KBM-7 (cell line): ENCODE measurements around the gene FOXP1.

Experiments
- DNase-seq: peaks from one replicate; pipeline ENCODE4 v3.0.0-alpha.2; 2015
- in situ Hi-C: fragments of 300-500 bp; cut with MboI; formaldehyde crosslinking; loops from 2 replicates; pipeline ENCODE4 v1.14.3; 2020; ENCODE audit warnings: low sequenced_read_pairs, low pct_unique_long_range_greater_than_20kb, mixed read lengths

FOXP1 gene

DNA sequence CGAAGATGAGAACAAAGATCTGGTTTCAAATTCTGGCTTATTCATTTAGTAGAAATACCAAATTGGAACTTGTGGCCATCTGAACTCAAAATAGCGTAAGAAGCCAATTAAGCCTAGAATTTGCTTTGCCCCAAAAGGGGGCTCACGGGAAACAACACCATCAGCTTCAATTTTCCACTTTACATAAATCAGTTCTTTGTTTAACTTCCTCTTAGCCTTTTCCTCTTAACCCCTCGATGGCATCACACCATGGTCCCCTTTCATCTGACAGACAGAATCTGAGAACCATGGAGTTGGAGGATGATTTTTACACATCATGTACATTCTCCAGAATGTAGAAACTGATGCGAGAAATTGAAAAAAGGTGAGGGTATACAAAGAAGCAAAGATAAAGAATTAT, 207.0 kb downstream of the FOXP1 start:
- DNase-seq, result no peak
- in situ Hi-C loops, result no loop called here

DNA sequence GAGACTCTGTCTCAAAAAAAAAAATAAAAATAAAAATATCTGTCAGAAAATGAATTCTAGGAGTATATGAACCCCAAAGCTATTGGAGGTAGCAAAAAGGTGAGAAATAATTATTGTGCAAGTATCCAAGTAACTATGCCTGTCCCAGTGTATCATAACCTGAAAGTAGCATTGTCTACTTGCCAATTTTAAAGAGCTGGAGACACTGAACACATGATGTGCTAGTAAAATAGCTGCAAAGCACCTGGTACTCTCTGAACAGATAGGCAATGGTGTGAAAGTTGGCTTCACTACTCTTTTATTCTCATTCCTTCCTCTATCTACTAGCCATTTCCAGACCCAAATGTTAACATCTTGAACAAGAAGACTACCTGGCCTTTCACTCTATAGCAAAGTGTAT, 208.9 kb downstream of the FOXP1 start:
- in situ Hi-C loops, result no loop called here
- no peak for DNase-seq

DNA sequence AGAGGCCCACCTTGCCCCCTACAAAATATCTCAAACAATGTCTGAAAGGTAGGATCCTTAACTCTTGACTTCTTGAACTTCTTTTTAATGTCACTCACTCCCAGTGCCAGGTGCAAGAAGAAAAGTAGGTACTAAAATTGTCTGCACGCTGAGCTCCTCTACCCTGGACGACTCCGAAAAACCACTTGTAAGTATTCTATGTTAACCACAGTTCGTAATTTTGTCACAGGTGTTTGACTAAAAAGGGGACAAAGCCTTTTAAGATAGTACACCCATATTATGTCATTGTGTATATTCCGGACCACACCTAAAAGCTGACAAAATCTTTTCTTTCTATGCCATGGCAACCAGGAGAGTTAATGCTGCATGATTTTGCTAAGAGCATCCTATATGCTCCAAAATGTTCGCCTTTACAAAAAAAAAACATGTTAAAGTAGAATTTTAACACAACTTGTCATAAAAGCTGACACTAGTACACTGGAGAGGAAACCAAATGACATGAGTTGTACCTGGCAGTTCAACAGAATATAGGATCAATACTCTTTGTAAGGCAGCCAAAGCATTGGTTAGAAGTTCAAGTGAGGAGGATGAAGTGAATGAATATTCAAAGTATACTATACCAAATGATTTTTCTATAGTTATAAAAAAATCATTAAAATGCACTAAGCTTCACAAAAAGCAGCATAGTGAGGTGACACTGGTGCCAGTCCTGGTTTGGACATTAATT, 210.5 kb downstream of the FOXP1 start:
- in situ Hi-C loops, result no loop called here
- DNase-seq, result no peak

DNA sequence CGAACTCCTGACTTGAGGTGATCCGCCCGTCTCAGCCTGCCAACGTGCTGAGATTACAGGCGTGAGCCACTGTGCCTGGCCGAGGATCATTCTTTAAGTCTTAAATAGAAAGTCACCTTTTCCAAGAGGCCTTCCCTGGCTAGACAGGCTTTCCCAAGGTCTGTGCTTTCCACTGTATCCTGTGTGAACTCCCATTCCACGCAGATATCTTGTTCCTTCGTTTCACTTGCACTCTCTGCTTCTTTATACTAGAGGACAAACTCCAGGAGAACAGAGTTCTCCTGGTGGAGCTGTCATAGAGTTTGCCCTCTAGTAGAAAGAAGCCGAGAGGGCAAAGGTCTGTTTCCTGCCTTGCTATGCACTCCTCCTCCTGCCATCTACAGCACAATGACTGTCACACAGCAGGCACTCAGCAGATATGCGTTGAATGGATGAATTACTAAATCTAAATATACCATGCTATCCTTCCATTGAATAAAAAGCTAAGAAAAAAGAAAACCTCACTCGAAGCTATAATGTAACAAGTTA, 211.2 kb downstream of the FOXP1 start:
- in situ Hi-C loops, result no loop called here
- no peak for DNase-seq

DNA sequence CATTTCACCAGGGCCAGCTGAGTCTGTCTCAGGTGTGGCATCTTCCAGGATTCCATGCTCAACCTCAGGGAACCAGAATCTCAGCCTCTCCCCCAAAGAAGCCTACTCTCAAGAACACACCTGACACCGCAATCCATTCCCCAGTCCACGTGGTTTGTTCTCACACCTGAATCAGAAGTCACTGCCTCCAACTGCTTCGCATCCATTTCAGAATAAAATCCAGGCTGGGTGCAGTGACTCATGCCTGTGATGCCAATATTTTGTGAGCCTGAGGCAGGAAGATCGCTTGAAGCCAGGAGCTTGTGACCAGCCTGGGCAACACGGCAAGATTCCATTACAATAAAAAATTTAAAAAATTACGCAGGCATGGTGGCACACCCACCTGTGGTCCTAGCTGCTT, 212.2 kb downstream of the FOXP1 start:
- in situ Hi-C loops, result no loop called here
- no peak for DNase-seq

DNA sequence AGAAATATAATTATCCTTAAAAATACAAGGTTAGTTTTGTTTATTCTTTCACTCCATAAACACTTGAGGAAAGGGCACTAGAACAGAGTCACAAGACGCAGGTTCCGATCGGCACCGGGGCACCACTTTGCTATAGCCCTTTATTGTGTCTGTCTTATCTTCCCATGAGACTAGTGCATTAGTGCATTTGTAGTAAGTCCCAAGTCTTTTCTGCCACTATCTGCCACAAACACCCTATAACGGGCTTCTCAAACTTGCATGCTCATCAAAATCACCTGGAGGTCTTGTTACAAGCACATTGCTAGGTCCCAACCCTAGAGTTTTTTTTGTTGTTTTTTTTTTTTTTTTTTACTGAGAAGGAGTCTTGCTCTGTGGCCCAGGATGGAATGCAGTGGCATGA, 213.1 kb downstream of the FOXP1 start:
- in situ Hi-C loops, result no loop called here
- no peak for DNase-seq

DNA sequence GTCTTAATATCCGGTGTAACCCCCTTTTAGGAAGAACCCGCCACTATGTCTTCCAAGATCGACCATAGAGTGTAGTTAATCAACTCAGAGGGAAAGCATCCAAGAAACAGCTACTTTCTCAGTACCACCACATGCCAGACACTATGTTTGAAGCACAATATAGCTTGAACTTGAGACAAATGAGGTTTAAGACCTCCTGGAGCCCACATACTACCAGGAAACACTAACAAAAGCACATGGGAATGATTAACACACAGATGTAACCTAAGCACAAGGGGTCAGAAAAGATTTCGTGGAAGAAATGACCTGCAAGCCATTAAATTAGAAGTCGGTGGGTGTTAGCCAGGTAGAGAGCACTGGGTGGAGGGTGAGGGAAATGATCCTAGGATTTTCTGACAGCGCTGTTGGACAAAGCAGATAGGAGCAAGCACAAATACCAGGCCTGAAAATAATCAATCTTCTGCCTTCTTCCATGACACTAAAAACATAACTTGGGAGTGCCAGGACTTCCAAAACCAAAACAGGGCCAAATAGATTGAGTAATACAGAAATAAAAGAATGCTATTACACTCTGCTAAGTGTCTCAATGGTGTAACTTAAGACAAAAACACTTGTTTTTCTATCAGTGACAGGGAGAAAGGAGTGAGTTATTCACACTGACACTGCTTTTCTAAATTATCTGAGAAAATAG, 213.7 kb downstream of the FOXP1 start:
- in situ Hi-C loops, result no loop called here
- no peak for DNase-seq

DNA sequence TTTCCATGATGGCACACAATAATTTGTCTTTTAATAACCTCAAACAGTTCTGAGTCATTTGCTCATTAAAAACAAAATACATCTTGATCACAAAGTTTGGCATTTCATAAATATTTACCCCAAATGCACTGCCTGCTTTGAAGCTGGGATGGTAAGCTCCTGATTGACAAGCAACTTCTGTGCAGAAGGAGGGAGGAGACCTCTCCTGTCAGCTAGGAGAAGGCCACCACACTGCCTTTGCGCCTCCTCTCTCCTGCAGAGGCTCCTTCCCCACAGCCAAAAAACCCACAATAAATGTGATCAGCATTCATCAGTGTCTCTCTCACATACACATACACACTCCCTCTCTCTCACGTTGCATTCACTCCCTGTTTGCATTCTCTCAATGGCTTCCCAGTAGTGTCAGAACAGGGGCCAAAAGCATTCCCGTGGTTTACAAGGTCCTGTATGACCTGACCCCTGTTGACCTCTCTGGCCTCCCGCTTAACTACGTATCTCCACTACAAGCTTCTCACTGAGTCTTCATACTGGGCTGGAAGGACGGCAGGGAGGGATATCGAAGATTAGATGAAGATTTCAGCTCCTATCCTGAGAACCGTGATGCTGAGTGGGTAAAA, 216.4 kb downstream of the FOXP1 start:
- in situ Hi-C loops, result no loop called here
- DNase-seq, result no peak

DNA sequence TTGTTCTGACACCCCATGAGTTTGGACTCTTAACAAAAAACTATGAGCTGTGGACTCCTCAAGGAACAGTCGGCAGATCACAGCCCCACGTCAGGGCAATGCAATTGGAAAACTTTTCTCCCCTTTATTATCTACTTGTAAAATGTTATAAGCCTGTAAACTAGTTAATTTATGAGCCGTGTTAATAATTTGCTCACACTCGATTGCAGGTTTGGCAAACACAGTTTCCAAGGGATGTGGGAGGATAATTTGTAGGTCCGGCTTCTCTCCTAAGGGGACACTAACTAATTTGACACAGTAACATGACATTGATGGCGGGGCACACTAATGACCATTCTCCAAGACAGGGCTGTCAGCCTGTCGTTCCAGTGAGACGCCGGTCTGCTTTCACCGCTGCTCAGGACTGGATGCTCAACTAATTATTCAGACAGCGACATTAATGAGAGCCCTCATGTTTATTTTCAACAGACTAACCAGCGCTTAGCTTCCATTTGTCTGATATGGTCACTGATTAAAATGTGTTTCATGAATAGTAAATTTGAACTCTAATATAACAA, 222.1 kb downstream of the FOXP1 start:
- no peak for DNase-seq
- in situ Hi-C loops, result no loop called here

DNA sequence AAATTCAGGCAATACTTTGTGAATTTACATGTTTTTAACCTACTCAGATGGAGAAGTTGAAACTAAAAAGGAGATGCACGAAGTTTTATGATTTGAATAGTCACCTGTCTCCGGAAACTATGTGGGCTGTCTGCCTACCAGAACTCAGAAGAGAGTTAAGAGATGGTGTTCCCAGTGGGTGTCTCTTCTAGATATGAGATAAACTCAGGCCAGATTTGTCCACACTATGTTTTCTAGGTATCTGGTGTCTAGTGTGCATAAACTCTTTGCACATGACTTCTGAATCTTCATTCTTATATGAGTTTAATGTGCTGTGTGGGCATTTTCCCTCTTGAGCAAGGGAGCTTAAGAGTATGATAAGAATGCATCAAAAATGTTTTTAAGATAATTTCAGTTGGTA, 222.8 kb downstream of the FOXP1 start:
- no peak for DNase-seq
- in situ Hi-C loops, result no loop called here

DNA sequence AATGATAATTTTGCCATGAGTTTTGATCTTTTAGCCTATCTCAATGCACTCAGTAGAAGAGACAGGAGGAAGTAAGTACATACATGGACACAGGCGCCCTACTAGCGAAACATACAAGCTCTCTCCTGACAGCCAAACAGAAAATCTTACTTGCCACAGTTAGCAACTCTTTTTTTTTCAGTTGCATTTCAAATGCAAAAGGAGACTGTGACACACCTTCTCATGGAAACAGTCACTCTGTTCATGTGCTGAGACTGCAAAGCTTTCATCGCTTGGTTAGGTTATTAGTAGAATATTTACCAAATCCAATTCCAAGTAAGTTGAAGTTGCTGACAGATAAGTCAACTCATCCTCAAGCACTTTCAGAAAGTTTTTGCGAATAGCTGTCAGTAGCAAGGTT, 223.3 kb downstream of the FOXP1 start:
- DNase-seq, result no peak
- in situ Hi-C loops, result no loop called here

DNA sequence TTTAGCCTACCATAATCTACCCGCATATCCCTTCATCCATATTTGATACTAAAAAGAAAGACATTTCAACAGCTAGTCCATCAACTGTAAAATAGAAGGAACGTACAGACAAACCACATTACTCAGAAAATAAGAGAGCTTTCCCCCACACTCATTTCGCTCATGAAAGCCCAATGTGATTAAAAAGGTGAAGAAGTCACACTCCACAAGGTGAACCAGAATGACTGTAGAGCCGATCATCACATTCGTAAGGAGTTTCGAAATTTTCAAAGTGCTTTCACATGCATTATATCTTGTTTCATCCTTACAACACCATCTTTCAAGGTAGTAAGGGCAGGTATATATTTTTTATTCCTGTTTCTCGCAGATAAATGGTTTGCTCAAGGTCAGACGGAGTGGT, 225.3 kb downstream of the FOXP1 start:
- in situ Hi-C loops, result no loop called here
- DNase-seq, result no peak

DNA sequence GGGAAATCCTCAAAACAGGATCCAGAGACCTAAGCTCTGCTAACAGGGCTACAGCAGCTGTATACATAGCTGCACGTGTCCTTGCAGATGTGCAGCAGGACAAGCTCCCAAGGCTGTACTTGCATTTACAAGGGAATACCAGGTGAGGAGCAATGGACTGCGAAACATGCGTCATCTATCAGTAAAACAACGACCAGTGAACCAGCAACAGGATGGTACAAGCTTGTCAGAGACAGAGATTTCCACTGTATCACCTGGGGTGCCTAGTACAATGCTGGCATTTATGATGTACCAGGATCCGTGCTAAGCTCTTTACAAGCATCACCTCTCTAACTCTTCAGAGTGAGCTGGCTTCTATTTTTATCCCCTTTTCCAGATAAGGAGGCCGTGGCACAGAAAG, 227.3 kb downstream of the FOXP1 start:
- DNase-seq, result no peak
- in situ Hi-C loops, result no loop called here

DNA sequence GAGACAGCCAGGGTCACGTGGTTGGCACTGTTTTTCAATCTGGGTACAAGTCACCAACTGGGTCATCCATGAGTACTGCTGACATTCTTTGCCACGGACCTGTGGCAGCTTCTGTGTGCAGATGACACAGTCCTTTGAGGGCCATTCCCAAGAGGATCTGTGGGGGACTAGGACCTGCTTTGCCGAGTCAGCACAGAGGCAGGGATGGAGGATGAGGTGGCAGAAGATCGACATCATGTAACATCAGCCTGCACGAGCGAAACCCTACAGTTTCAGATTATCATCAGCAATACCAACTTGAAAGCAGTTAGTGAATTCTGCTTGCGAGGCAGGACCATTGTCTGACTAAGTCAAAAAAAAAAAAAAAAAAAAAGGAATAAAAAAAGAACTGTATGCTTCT, 227.7 kb downstream of the FOXP1 start:
- no peak for DNase-seq
- in situ Hi-C loops, result no loop called here

DNA sequence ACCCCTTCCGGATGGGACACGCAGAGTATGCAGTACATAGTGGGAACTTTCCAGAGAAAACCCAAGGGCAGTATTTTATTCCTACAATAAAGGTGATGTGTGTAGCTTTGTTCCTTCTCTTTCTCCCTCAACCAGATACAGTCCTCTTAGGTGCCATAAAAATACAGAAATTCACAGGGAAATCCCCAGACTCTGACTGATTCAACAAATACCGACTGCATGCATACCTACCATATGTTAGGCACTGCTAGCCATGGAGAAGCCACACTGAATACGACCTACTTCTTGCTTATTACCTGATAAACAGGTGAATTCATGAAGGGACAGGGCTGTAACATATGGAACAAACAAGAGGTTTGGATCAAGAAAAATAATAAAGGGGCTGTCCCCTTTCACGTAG, 228.5 kb downstream of the FOXP1 start:
- DNase-seq, result no peak
- in situ Hi-C loops, result no loop called here

DNA sequence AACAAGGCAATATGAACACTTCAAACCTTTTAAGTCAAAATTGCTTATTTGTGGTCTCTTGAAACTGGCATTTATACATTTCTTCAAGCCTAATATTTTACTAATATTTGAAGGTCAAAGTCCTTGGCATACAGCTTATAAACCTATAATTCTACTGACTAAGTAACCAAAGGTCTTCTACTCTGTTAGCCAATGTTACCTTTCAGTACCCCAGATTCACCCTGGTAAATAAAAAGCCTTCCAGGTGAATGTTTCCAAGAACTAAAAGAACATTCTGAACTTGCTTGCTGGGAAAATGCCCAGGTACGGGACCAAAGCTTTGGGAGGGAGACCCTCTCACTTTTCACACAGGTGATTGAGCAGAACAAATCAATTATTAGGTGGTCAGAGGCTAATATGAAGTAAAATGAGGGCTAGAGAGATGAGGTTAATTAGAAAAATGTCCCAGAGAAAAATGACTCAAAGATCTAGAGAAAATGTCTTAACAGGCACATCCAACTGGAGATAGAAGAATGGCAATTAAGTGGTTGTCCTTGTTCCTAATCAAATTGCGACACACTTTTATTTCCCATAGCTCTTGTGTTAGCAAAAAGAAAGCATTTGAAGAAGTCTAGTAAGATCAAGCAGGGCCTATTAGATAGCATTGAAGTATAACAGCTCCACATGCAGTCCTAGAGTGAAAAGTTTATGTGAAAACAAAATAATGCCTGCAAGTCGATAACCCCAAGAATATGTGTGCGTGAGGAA, 232.0 kb downstream of the FOXP1 start:
- in situ Hi-C loops, result no loop called here
- DNase-seq, result no peak

DNA sequence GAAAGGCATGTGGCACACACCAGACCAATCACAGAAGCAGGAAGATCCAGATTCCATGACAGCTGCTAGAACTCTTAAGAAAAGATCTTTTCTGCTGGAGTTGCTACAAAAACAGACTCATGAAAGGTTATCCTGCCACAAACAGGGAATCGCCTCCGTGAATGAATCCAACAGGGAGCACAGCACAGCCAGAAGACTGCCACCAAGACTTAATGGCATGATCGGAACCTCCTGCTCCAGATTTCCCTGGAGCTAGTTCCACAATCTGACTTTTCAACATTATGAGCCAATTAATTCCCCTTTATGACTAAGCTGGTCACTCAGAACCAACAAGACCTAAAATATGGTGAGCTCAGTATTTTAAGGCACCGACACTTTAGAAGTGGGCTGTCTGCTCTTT, 232.5 kb downstream of the FOXP1 start:
- no peak for DNase-seq
- in situ Hi-C loops, result no loop called here

DNA sequence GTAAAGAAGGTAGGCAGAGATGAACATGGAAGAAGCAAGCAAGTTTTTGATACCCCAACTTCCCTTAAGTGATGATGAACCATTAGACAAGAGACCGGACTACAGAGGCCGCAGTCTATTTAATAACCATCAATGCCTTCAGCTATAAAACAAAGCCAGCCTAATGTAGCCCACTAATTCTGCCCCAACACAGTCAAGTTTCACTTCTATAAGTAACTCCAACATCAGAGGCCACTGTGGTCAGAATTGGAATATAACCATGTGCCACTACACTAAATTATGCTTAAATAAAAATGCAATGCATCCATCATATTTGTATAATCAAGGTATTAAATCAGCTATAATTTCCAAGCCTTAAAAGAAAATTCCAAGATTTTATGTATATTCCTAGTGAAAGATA, 234.7 kb downstream of the FOXP1 start:
- no peak for DNase-seq
- in situ Hi-C loops, result no loop called here

DNA sequence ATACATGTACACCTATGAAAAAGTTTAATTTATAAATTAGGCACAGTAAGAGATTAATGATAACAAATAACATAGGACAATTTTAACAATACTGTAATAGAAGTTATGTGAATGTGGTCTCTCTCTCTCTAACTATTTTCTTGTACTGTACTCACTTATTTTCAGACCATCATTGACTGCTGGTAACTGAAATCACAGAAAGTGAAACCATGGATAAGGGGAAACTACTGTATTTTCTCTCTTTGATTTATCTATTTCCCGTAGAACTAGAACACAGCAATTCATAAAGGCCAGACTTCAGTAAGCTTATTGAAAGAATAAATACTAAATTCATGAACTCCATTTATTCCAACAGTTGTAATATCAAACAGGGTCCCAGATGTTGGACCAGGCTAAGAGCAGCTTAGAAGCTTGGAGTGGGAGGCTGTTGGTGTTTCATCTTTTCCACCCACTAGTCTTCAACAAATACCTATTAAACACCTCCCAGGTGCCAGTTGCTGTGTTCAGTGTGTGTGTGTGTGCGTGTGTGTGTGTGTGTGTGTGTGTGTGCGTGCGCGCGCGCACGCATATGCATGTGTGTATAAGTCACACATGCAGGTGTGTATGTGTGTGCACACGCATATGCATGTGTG, 235.4 kb downstream of the FOXP1 start:
- in situ Hi-C loops, result no loop called here
- no peak for DNase-seq
